Kidney capillary endothelial cell (primary cell): ENCODE results near the gene RSBN1L.
"Not testable (repeated sequence)": the region's sequence is repeated elsewhere in the genome, so short reads cannot be mapped to it uniquely, and the experiment has no call there.

Experiments
- DNase-seq: peaks from one replicate; pipeline ENCODE4 v3.0.0-alpha.2; 2018; ENCODE audit warnings: low spot score

The RSBN1L gene

DNA sequence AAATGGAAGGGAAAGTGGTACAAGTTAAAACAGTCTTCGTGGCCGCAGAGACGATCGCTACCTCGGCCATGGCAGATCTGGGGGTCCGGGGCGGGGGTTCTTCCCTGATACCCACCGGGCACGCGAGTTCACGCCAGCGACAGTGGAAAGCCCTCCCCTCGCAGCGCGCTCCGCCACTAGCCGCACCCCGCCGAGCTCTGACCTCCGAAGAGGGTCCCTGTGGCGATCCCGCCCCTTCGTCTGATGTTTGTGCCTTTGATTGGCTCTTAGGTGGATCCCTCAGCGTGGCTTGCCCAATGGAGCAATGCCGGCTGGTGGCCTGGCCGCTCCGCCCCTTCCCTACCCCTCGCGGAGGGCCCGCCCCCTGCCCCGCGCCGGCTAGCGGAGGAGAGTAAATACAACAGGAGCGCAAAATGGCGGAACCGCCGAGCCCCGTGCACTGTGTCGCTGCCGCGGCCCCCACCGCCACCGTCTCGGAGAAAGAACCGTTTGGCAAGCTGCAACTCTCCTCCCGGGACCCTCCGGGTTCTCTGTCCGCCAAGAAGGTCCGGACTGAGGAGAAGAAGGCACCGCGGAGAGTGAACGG is at the start of gene RSBN1L:
Gene RSBN1L, plus strand, starts transcription at position 403 of the 586 bp plus-strand sequence. Its CDS starts 11 bp downstream, at position 414.
- DNase-seq, result peak; percentile 98

DNA sequence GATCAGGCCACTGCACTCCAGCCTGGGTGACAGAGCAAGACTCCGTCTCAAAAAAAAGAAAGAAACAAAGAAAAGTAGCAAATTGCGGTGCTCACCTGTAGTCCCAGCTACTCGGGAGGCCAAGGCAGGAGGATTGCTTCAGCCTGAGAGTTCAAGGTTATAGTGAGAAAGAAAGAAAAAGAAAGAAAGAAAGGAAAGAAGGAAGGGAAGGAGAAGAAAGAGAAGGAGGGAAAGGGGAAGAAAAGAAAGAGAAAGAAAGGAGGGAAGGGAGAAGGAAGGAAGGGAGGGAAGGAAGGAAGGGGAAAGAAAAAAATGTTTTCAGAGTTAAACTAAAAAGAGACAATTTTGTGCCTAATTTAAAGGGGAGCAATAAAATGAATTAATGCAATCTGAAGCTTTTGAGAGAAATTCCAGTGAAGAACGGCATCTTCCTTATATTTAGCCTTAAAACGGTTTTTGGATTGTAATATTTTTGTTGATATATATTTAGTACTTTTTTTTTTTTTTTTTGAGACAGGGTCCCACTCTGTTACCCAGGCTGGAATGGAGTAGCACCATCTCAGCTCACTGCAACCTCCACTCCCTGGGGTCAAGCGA is 47.4 kb upstream of the RSBN1L start:
- no peak for DNase-seq

DNA sequence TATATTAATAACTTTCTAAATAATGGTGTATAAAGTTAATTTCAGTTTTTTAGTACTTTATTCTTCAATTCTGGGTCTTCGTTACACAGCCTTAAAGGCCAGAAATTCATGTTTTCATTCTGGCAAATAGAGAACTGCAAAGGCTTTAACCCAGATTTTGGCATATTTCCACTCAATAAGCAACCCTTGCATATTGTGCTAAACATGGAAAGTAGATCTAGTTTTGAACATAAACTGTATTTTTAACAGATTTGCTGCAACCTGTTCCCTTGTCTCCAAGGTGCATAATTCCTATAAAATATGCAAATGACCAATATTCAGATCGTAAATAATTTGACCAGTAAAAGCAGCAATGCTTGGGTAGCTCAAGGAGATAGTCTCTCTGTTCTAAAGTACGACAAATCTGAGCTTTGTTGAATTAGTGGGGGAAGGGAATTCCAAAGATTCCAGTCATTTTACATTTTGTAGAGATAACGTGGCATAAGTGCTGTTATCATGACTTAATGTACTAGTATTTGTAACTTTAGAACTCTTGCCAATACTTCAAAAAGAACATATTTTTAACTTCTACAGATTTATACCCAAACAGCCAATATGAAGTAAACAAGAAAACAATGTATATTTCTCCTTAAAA is 46.4 kb upstream of the RSBN1L start:
- no peak for DNase-seq

DNA sequence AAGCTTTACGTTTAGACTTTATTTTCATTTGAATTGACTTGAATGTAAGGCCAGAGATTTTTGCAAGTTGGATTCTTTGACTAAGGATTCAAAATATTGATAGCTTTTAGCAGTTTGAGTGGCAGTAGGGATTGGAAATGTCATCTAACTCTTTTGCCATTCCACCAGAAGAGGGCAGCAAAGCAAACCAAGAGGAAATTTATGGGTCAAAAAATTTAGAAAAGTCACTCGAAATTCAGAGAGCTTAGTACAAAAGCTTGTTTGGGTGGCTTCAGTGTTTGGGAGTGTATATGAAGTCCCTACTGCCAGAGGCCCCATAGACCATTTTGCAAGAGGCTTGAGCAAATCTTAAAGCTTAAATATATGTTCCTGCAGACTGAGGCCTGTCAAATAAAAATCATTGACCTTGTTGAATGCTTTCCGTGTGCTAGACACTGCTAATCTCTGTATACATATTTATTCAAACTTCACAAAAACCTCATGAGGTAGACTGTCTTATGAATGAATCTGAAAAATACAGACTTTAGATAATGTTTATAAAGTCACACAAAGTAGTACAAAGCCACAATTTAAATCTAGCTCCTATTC is 44.6 kb upstream of the RSBN1L start:
- peak; percentile 39 for DNase-seq

DNA sequence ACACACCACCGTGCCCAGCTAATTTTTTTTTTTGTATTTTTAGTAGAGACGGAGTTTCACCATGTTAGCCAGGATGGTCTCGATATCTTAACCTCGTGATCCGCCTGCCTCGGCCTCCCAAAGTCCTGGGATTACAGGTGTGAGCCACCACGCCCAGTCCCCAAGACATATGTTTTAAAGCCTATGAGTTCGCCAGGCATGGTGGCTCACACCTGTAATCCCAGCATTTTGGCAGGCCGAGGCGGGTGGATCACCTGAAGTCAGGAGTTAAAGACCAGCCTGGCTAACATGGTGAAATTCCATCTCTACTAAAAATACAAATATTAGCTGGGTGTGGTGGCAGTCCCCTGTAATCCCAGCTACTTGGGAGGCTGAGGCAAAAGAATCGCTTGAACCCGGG is 43.4 kb upstream of the RSBN1L start:
- DNase-seq, result not testable (repeated sequence)

DNA sequence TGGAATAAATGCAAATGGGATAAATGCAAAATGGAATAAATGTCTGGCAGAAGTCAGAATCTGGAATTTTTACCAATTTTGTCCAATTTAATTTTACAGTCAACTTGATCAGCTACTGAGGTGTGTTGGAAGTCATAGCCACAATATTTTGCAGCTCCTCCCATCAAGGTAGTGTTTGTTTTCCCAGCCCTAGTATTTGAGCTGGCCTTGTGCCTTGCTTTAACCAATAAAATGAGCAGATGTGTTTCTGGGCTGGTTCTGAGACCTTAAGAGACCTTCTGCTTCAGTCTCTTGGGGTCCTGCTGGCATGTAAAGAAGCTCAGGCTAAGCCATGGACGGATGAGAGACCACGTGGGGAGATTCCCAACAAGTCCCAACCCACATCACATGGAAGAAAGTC is 42.7 kb upstream of the RSBN1L start:
- DNase-seq, result no peak

DNA sequence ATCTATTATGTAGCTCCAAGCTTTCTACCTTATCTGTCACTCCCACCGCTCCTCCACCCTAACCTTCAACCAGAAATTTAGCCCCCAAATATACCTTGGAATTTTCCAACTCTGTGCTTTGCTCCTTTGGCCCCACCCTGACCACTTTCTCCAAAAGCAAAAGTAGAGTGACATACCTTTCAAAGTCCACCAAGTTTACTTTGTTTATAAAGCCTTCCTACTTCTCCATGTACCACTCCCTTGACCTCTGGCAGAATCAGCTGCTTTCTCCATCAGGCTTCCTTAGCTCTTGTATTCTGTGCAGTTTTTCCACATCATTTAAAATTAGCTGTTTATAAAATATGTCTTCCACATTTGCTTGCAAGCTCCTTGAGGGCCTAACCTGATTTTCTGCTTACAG is 40.9 kb upstream of the RSBN1L start:
- no peak for DNase-seq

DNA sequence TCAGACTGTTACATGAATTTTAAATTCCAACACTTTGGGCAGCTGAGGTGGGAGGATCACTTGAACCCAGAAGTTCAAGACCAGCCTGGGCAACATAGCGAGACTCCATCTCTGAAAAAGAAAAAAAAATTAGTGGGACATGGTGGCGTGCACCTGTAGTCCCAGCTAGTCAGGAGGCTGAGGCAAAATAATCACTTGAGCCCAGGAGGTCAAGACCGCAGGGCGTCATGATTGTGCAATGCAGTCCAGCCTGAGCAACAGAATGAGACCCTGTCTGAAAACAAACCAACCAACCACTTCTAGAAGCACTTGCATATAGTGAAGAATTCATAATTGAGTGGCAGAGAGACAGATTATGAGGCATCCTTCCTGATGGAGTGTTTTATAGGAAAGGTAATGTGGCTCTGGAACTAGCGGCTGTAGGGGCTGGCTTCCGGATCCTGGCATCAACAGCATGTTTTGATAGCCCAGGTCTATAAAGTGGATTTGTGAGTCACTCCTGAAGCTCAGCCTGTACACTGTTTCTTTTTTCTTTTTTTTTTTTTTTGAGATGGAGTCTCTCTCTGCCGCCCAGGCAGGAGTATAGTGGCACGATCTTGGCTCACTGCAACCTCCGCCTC is 40.3 kb upstream of the RSBN1L start:
- DNase-seq, result no peak

DNA sequence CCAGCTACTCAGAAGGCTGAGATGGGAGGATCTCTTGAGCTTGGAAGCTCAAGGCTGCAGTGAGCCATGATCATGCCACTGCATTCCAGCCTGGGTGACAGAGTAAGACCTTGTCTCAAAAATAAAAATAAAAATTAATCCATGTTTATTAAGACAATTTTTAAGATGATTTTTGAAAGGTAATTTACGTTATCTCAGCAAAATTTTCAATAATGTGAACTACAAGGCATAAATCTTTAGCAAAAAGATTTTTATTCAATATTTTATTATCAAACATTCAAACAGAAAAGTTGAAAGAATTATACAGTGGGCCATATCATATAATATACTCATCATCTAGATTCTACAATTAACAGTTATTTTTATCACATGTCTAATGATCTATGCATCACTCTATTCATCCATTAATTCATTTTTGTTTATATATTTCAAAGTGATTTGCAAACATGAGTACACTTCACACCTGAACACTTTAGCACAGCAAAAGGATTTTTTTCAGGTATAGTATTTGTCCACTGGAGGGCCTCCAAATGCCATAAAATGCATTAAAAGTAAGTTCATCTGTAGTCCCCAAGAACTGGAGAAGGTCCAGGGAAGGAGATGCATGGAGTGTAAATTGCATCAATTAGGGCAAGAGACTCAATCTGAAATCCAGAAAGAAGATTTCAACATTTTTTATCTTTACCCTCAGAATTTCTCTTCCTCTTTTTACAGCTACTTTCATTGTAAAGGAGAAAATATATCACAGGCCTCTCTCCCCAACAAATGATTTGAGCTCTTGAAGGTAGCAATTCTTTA is 38.6 kb upstream of the RSBN1L start:
- peak; percentile 10 for DNase-seq

DNA sequence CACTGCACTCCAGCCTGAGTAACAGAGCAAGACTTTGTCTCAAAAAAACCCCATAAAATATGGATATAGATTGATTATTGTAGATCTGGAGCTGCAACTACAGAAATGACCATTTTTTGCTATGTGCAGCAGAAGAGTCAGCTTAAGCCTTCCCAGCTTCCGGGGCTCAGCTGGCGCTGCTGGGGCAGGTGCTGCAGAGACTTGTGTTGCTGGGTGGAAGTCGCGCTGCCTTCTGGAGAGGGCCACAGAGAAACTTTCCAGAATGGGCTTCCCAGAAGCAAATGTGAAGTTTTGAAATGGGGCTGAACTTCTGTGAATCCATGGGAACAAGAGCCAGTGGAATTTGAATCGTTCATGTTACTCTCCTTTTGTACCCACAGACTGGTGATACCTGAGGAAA is 37.3 kb upstream of the RSBN1L start:
- no peak for DNase-seq

DNA sequence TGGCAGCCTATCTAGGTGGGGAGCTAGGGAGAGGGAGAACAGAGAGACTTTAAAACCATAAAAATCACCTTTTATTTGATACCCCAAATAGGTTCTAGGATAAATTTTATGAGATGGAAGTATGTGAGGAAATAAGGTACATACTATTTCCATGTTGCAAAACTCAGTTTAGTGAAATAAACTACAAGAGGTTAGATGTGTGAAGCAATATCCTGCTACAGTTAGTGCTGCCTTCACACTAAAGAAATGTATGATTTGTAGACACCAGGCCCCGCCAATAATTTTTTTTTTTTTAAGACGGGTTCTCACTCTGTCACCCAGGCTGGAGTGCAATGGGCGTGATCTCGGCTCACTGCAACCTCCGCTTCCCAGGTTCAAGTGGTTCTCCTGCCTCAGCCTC is 34.4 kb upstream of the RSBN1L start:
- DNase-seq, result no peak

DNA sequence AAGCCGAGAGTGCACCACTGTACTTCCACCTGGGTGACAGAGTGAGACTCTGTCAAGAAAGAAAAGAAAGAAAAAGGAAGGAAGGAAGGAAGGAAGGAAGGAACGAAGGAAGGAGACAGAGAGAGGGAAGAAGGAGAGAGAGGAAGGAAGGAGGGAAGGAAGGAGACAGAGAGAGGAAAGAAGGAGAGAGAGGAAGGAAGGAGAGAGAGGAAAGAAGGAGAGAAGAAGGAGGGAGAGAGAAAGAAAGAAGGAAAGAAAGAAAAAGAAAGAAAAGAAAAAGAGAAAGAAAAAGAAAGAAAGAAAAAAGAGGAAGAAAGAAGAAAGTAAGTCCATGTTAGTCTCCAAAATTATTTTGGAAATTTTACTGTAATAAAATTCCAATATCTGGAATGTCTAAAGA is 33.4 kb upstream of the RSBN1L start:
- no peak for DNase-seq

DNA sequence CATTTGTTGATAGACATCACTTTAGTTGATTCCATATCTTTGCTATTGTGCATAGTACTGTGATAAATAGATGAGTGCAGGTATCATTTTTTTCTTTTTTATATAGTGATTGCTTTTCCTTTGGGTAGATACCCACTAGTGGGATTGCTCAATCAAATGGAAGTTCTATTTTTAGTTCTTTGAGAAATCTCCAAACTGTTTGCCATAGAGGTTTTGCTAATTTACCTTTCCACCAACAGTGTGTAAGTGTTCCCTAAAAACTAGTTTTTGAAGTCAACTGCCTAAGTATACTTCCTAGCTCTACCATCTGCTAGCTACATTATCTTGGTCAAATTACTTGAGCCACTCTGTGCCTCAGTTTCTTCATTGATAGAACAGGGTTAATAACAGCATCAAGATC is 31.5 kb upstream of the RSBN1L start:
- DNase-seq, result no peak

DNA sequence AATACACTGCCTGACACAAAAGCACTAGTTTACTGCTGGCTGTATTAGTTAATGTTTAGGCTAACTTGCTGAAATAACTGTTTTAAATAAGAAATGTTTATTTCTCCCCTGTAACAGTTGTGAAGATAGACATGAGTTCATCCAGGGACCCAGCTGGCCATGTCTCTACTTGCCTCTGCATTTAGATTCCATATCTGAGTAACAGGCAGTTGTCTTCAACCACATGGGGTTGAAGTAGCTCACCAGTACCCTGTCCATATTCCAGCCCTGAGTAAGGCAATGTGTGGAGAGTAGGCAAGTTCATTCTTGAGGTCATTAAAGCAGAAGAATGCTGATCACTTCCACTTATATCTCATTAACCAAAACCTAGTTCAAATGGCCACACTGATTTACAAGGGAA is 31.1 kb upstream of the RSBN1L start:
- no peak for DNase-seq

DNA sequence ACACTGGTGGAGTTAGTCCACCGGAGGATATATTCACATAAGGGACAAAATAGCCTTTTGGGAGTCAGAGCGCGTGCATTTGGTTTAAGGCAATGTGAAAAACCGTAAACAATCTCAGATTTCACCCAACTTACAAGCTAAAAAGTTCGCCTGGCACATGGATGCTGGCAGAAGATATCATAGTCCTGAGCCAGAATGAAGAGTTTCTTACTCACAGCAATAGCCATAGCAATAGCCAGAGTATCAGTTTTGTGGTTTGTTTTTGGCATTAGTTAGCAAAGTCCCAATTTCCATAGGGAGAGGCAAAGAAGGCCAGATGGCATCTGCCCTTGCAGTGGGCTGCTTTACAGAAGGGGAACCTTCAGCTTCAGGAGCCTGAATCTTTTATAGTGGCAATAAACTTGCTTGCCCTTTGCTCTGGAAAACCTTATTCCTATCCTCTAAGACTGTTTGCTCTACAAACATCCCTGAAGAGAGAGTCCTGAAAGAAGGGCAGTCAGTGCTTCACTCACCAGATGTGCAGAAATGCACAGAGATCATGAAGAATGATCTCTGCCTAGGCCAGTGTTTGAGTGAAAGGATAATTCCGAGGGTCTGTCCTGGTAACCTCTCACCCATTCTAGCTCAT is 28.7 kb upstream of the RSBN1L start:
- no peak for DNase-seq

DNA sequence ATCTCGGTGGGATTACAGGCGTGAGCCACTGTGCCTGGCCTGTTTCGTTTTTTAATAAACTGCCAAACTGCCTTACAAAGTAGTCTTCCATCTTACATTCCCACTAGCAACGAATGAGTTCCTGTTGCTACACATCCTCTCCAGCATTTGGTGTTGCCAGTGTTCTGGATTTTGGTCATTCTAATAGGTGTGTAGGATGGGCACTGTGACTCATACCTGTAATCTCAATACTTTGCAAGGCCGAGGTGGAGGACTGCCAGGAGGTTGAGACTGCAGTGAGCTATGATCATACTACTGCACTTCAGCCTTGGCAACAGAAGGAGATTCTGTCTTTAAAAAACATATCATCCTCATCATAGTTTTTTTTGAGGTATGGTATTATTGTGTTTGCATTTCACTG is 21.4 kb upstream of the RSBN1L start:
- DNase-seq, result no peak

DNA sequence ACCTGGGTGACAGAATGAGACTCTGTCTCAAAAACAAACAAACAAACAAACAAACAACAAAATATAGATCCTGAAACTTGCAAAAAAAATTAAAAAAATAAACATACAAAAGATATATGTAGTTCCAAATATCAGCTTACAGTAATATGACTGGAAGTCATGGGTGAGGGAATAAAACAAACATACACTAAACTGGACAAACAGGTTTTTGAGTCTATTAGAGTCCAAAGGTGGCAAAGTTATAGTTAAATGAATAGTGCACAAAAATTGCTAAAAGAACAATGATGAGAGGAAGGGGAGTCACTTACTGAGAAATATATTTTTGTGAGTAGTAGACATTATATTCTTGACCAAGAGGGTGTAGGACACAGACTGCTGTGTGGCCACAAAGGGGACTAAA is 16.7 kb upstream of the RSBN1L start:
- DNase-seq, result no peak

DNA sequence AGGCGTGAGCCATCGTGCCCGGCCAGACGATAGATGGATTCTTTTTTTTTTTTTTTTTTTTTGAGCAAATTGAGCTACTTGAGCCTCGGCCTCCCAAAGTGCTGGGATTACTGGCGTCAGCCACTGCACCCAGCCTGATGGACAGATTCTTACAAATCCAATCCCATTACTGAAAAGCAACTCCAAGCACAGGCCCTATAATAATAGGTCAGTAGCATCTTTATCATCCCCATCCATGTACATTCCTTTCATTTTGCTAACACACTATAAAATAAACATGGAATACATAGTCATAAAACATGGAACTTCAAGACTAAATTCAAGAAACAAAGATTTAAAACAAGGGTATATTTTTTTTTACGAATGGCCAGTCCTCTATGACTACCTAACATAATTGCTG is 16.0 kb upstream of the RSBN1L start:
- DNase-seq, result no peak

DNA sequence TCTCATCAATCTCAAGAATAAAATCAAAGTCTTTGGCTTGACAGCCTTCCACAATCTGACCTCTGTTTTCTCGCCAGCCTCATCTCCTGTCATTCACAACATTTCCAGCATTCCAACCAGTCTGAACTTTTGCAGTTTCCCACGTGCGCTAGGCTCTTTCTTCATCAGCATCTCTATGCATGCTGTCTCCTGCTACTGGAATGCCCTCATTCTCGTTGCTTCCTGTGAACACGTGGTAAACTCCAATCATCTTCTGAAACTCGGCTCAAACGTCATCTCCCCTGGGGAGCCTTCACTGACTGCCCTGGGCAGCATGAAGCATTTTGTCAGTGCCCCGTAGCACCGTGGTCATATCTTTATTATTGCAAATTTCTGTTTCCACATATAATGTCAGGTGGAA is 12.2 kb upstream of the RSBN1L start:
- DNase-seq, result peak; percentile 64

DNA sequence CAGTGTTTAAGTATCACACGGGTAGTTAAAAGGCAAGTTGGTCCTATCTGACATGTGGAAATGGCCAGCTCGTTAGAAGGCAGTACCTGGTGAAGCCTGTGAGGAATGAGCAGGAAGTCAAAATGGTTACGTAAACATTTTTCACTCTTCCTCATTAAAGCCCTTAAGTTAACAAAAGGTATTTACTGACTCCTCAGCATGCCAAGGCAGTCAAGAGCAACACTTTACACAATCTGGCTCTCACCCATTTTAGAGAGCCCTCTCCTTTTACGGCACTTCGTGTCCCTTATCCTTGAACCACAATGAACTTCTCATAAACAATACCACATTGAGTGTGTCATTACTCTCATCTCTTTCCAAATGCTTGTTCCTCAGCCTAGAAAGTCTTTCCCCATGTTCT is 11.0 kb upstream of the RSBN1L start:
- no peak for DNase-seq

DNA sequence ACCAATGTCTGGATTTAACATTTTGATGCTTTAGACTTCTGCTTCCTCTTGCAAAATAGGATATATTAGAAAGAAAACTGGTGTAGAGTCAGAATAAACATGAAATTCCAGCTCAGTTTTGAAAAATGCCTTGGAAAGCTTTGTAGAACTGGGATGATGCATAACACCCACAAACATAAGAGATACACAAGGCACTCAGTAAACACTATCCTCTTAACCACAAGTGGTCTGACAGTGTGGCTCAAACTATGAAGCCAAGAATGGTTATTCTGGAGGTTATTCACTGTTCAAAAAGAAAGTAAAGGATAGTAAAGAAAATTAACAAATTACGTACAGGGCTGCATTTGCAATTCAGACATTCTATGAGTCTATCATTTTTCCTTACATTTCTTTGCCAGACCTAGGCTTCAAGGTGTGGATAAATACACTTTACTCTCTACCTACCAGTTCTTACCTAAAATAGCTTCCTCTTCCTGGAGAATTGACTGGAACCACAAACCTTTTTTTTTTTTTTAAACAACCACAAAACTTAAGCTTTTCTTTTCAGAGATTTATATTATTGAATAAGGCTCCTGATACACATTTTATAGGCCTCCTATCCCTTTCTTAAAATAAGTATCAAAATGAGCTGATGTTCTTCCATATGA is 9.0 kb upstream of the RSBN1L start:
- DNase-seq, result no peak
